HG02588 (cell line): ENCODE results near the gene NDUFS3.

ENCODE experiments used
- ATAC-seq: cut with Tn5 transposase; IDR thresholded peaks from one replicate; pipeline ENCODE4 v1.9.1; 2021; ENCODE audit warnings: mild to moderate bottlenecking, moderate library complexity; ENCODE audit not compliant: unreplicated experiment

NDUFS3 gene

DNA sequence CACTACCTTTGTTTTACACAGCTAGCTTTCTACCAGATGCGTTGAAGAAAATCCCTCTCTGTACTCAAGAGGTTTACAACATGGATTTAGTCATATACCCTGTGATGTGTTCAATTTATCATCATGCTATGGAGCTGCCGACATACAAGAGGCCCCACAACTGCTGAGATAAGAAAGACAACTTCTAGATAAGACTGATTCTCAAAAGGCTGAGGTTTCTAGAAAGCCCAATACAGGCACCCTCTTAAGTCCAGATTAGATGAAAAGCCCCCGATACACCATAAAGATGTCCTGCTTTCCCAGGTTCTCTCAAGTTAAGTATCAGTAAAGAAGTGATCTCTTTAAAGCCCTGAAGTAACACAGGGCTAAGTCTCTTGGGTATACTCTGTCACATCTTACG lies 49.2 kb downstream of the NDUFS3 start:
- ATAC-seq: no peak

DNA sequence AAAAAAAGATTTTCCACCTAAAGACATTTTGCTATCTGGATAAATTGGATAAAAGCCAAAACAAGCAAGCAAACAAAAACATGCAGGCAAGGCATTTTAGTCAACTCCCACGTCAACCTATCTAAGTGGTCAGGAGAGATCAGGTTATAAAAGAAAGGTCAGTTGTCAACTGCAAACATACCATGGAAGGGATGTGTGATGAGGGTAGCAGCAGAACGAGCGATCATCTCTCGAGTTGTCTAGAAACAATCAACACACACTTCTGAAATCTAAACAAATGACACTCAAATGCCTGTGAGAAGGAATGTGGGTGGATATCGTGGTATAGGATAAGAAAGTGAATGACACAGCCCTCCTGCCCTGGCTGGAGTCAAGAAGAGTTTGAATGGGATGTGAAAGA lies 52.6 kb downstream of the NDUFS3 start:
- no peak for ATAC-seq
